Neuronal stem cell (in vitro differentiated cells): Measurements from ENCODE around the gene PDCD1.
A peak's percentile ranks its signal among the peaks of the same experiment; 100 is the strongest.

Experiments
- DNase-seq: peaks from one replicate; pipeline ENCODE4 v3.0.0-alpha.2; 2013; ENCODE audit warnings: low spot score
- H2AFZ ChIP-seq: one replicate; pipeline ENCODE4 v1.6.1; 2013; ENCODE audit warnings: mild to moderate bottlenecking, low read length, inconsistent platforms
- H2AK5ac ChIP-seq: 2 replicates; pipeline ENCODE4 v1.6.1; 2013; ENCODE audit warnings: low read depth, mild to moderate bottlenecking, inconsistent platforms, low read length, moderate library complexity, mixed read lengths
- H2BK120ac ChIP-seq: 2 replicates; pipeline ENCODE4 v1.6.1; 2013; ENCODE audit warnings: low read depth, mild to moderate bottlenecking, inconsistent platforms, low read length, moderate library complexity, mixed read lengths
- H2BK12ac ChIP-seq: one replicate; pipeline ENCODE4 v1.6.1; 2013; ENCODE audit warnings: low read length, inconsistent platforms
- H2BK15ac ChIP-seq: 2 replicates; pipeline ENCODE4 v1.6.1; 2013; ENCODE audit warnings: mild to moderate bottlenecking, low read length, inconsistent platforms, mixed read lengths
- H2BK5ac ChIP-seq: one replicate; pipeline ENCODE4 v1.6.1; 2013; ENCODE audit warnings: inconsistent platforms, mild to moderate bottlenecking, low read length, moderate library complexity
- H3K14ac ChIP-seq: one replicate; pipeline ENCODE4 v1.6.1; 2013; ENCODE audit warnings: low read length, inconsistent platforms
- H3K18ac ChIP-seq: 2 replicates; pipeline ENCODE4 v1.6.1; 2013; ENCODE audit warnings: low read length, inconsistent platforms
- H3K23ac ChIP-seq: 2 replicates; pipeline ENCODE4 v1.6.1; 2013; ENCODE audit warnings: low read depth, mild to moderate bottlenecking, mixed read lengths, low read length, inconsistent platforms; ENCODE audit not compliant: poor library complexity
- H3K27ac ChIP-seq: replicated peaks from 3 replicates; pipeline ENCODE4 v1.5.1; 2013; ENCODE audit warnings: low read length, inconsistent platforms
- H3K27me3 ChIP-seq, 3 experiments: 2 replicates each; pipeline ENCODE4 v1.6.1; 2013; ENCODE audit warnings: low read length in 3 of 3, mild to moderate bottlenecking in 2 of 3, inconsistent platforms in 1 of 3, low read depth in 1 of 3, mixed read lengths in 1 of 3, moderate library complexity in 1 of 3; ENCODE audit not compliant: control insufficient read depth in 3 of 3, insufficient read depth in 3 of 3
- H3K36me3 ChIP-seq, 2 donors: replicated peaks in 1 of 2; 2 replicates each; pipeline ENCODE4 v1.6.1; 2013; ENCODE audit warnings: low read length in 2 of 2; ENCODE audit not compliant: control insufficient read depth in 2 of 2, insufficient read depth in 2 of 2
- H3K4ac ChIP-seq: 2 replicates; pipeline ENCODE4 v1.6.1; 2013; ENCODE audit warnings: inconsistent platforms, mild to moderate bottlenecking, low read length, moderate library complexity
- H3K4me1 ChIP-seq, 2 donors: 1 replicate in 1 of 2; 2 replicates in 1 of 2; pipeline ENCODE4 v1.6.1; 2013; ENCODE audit warnings: low read length in 2 of 2, low read depth in 1 of 2; ENCODE audit not compliant: control insufficient read depth in 2 of 2, insufficient read depth in 1 of 2
- H3K4me2 ChIP-seq: one replicate; pipeline ENCODE4 v1.6.1; 2013; ENCODE audit warnings: mild to moderate bottlenecking, low read length, inconsistent platforms; ENCODE audit not compliant: insufficient read depth, poor library complexity, severe bottlenecking
- H3K4me3 ChIP-seq, 2 donors: 2 replicates each; pipeline ENCODE4 v1.5.1; 2013; ENCODE audit warnings: low read length in 2 of 2, mild to moderate bottlenecking in 2 of 2, inconsistent platforms in 1 of 2, moderate library complexity in 1 of 2
- H3K79me1 ChIP-seq: one replicate; pipeline ENCODE4 v1.6.1; 2013; ENCODE audit warnings: low read depth, mild to moderate bottlenecking, inconsistent platforms, low read length, moderate library complexity
- H3K9ac ChIP-seq: one replicate; pipeline ENCODE4 v1.6.1; 2013; ENCODE audit warnings: mild to moderate bottlenecking, low read depth, low read length, inconsistent platforms; ENCODE audit not compliant: poor library complexity
- H3K9me3 ChIP-seq, 2 donors: replicated peaks in 1 of 2; 2 replicates each; pipeline versions ENCODE3 to v1.6.1; 2013; ENCODE audit warnings: low read length in 2 of 2, mild to moderate bottlenecking in 2 of 2, inconsistent platforms in 1 of 2, low read depth in 1 of 2, mixed read lengths in 1 of 2, moderate library complexity in 1 of 2; ENCODE audit not compliant: control insufficient read depth in 2 of 2, insufficient read depth in 1 of 2
- H4K8ac ChIP-seq: one replicate; pipeline ENCODE4 v1.6.1; 2013; ENCODE audit warnings: low read depth, mild to moderate bottlenecking, inconsistent platforms, low read length, moderate library complexity
- H4K91ac ChIP-seq: one replicate; pipeline ENCODE4 v1.6.1; 2013; ENCODE audit warnings: low read length, low read depth, mild to moderate bottlenecking, inconsistent platforms; ENCODE audit not compliant: poor library complexity
- WGBS, 2 donors: extraction: QIAGEN DNeasy Blood & Tissue Kit; methylation state at CpG; one replicate each; pipeline ENCODE4 v1.1.7; 2013; ENCODE audit warnings: missing lambda C conversion rate in 2 of 2, mixed read lengths in 1 of 2; ENCODE audit not compliant: insufficient read length in 2 of 2, insufficient replicate concordance in 1 of 2; ENCODE audit errors: extremely low coverage in 2 of 2; 5-methylcytosine and 5-hydroxymethylcytosine counted together

PDCD1 gene

GRCh38 chr2:241866790-241867645, 8.3 kb upstream of the PDCD1 start:
- H3K36me3 ChIP-seq: peaks cover 0 to 8% of the 10 kb centered on the region in 2 donors
- no peak overlapping the region for H2BK5ac ChIP-seq
- no peak overlapping the region for H3K4ac ChIP-seq
- H2BK12ac ChIP-seq: no peak overlapping the region
- no peak for DNase-seq
- H2BK15ac ChIP-seq: no peak overlapping the region
- no peak overlapping the region for H4K91ac ChIP-seq
- no peak overlapping the region for H3K14ac ChIP-seq
- H3K4me1 ChIP-seq: peaks cover 0 to 17% of the 10 kb centered on the region in 2 donors
- peaks cover 15% of the 10 kb centered on the region for H3K79me1 ChIP-seq
- H3K4me2 ChIP-seq: no peak overlapping the region
- H3K4me3 ChIP-seq: peak overlapping the region in 1 of 2 donors; percentile 31
- no peak overlapping the region for H3K27ac ChIP-seq
- peak overlapping the region; percentile 69 for H3K18ac ChIP-seq
- peak overlapping the region; percentile 2 for H2AFZ ChIP-seq
- no peak overlapping the region for H4K8ac ChIP-seq
- H2BK120ac ChIP-seq: no peak overlapping the region
- peaks cover 0 to 18% of the 10 kb centered on the region in 2 donors for H3K9me3 ChIP-seq
- WGBS, 2 donors: no CpG with 5 or more reads among the region's 33 CpGs
- peak overlapping the region; percentile 25 for H3K23ac ChIP-seq
- no peak overlapping the region for H2AK5ac ChIP-seq
- H3K27me3 ChIP-seq: peaks cover 0 to 29% (median 19%) of the 10 kb centered on the region in 3 experiments
- H3K9ac ChIP-seq: peak overlapping the region; percentile 33

- H2AFZ ChIP-seq: peak overlapping the region; percentile 2
- H3K9ac ChIP-seq: peak overlapping the region; percentile 87
- no peak overlapping the region for H3K4ac ChIP-seq
- no peak overlapping the region for H2AK5ac ChIP-seq
- peaks cover 0 to 17% of the 10 kb centered on the region in 2 donors for H3K4me1 ChIP-seq
- H2BK12ac ChIP-seq: no peak overlapping the region
- H3K27me3 ChIP-seq: peaks cover 0 to 29% (median 19%) of the 10 kb centered on the region in 3 experiments
- H4K91ac ChIP-seq: no peak overlapping the region
- peak overlapping the region in 1 of 2 donors; percentile 73 for H3K4me3 ChIP-seq
- peaks cover 0 to 8% of the 10 kb centered on the region in 2 donors for H3K36me3 ChIP-seq
- H3K18ac ChIP-seq: peak overlapping the region; percentile 69
- H3K79me1 ChIP-seq: peaks cover 15% of the 10 kb centered on the region
- WGBS, 2 donors: no CpG with 5 or more reads among the region's 31 CpGs
- H3K27ac ChIP-seq: no peak overlapping the region
- peaks cover 0 to 18% of the 10 kb centered on the region in 2 donors for H3K9me3 ChIP-seq
- H3K14ac ChIP-seq: peak overlapping the region; percentile 12
- DNase-seq: peak; percentile 58
- no peak overlapping the region for H2BK5ac ChIP-seq
- H2BK120ac ChIP-seq: no peak overlapping the region
- no peak overlapping the region for H2BK15ac ChIP-seq
- H4K8ac ChIP-seq: no peak overlapping the region
- H3K23ac ChIP-seq: peak overlapping the region; percentile 76
- no peak overlapping the region for H3K4me2 ChIP-seq
These were observed 7.5 kb upstream of the PDCD1 start for GRCh38 chr2:241865957-241866789.

GRCh38 chr2:241865416-241865956, 6.8 kb upstream of the PDCD1 start:
- Histone ChIP-seq H3K4ac (no peak overlapping the region), H2BK15ac (no peak overlapping the region), H2BK5ac (no peak overlapping the region), H3K18ac (no peak overlapping the region), H2AFZ (no peak overlapping the region), H3K4me1 (peaks cover 0 to 17% of the 10 kb centered on the region in 2 donors), H3K36me3 (peaks cover 0 to 8% of the 10 kb centered on the region in 2 donors), H3K4me3 (peak overlapping the region in 1 of 2 donors; percentile 73), H3K79me1 (peaks cover 15% of the 10 kb centered on the region), H2AK5ac (no peak overlapping the region), H3K9ac (peak overlapping the region; percentile 87), H3K4me2 (no peak overlapping the region), H3K27me3 (peaks cover 0 to 29% (median 19%) of the 10 kb centered on the region in 3 experiments), H4K91ac (no peak overlapping the region), H3K14ac (peak overlapping the region; percentile 42), H2BK120ac (no peak overlapping the region), H3K27ac (no peak overlapping the region), H2BK12ac (peak overlapping the region; percentile 50), H4K8ac (peak overlapping the region; percentile 84), H3K9me3 (peaks cover 0 to 18% of the 10 kb centered on the region in 2 donors), H3K23ac (peak overlapping the region; percentile 76)
- DNase-seq: no peak
- WGBS, 2 donors: 100% methylated on average over 1 to 3 of the region's 3 CpGs
